Skin epidermis (tissue), 12 donors: ENCODE results near the gene HTR1D.

ENCODE experiments used
- H3K27ac ChIP-seq, 21 experiments: fragments of 200-600 bp; sonication (generic) in 11 of 21; one replicate each; pipeline ENCODE4 v1.5.0; 2020; ENCODE audit warnings: mild to moderate bottlenecking in 3 of 21, inconsistent platforms in 2 of 21, moderate library complexity in 2 of 21
- H3K4me3 ChIP-seq, 7 experiments: fragments of 200-600 bp; sonication (generic) in 2 of 7; one replicate each; pipeline ENCODE4 v1.5.0; 2020; ENCODE audit warnings: inconsistent platforms in 2 of 7, mild to moderate bottlenecking in 2 of 7, moderate library complexity in 1 of 7

HTR1D gene

GRCh38 chr1:23166854-23167253 is 50.4 kb downstream of the HTR1D start:
- peak overlapping the region in 17 of 21 experiments; percentile 79 to 97 (median 93) for H3K27ac ChIP-seq
- H3K4me3 ChIP-seq: peak overlapping the region; percentile 70 to 95 (median 85)

- Histone ChIP-seq H3K27ac (peak overlapping the region in 1 of 21 experiments; percentile 26), H3K4me3 (no peak overlapping the region)
These were observed 53.9 kb downstream of the HTR1D start for GRCh38 chr1:23163395-23163794.

GRCh38 chr1:23159963-23160877 is 57.1 kb downstream of the HTR1D start:
- no peak overlapping the region for H3K4me3 ChIP-seq
- no peak overlapping the region for H3K27ac ChIP-seq

- H3K4me3 ChIP-seq: no peak overlapping the region
- no peak overlapping the region for H3K27ac ChIP-seq
These were observed 60.4 kb downstream of the HTR1D start for GRCh38 chr1:23156940-23157339.

- H3K4me3 ChIP-seq: no peak overlapping the region
These were observed 64.2 kb downstream of the HTR1D start for GRCh38 chr1:23152966-23153684.

GRCh38 chr1:23150742-23151141 is 66.6 kb downstream of the HTR1D start:
- Histone ChIP-seq H3K27ac (peak overlapping the region in 2 of 21 experiments; percentile 25 to 28), H3K4me3 (no peak overlapping the region)

More at GRCh38 chr1:23152966-23153684, 64.2 kb downstream of the HTR1D start:
- no peak overlapping the region for H3K27ac ChIP-seq

GRCh38 chr1:23150125-23150524 is 67.2 kb downstream of the HTR1D start:
- H3K27ac ChIP-seq: no peak overlapping the region
- no peak overlapping the region for H3K4me3 ChIP-seq

GRCh38 chr1:23149114-23149513 is 68.2 kb downstream of the HTR1D start:
- H3K4me3 ChIP-seq: no peak overlapping the region
- H3K27ac ChIP-seq: no peak overlapping the region

- no peak overlapping the region for H3K4me3 ChIP-seq
- no peak overlapping the region for H3K27ac ChIP-seq
These were observed 69.2 kb downstream of the HTR1D start for GRCh38 chr1:23148084-23148483.
